ENCODE data around the gene MBP.

MBP gene

GRCh38 chr18:77025123-77025522, 107.5 kb downstream of the MBP start:
- Histone ChIP-seq H3K4me2 (no peak overlapping the region), H3K9ac (no peak overlapping the region), H3K4me1 (ENCODE audit: low read depth, poor library complexity, severe bottlenecking) (no peaks in the 10 kb centered on the region), H3K27ac (no peak overlapping the region), H4K20me1 (ENCODE audit: insufficient read depth) (no peaks in the 10 kb centered on the region), H3K79me2 (ENCODE audit: insufficient read depth, low read depth) (no peaks in the 10 kb centered on the region), H3K4me3 (IDR thresholded peaks at IDR 0.05; ENCODE audit: insufficient read depth, low read depth, low read length) (no peak overlapping the region), H2AFZ (ENCODE audit: low read depth) (no peak overlapping the region), H3K36me3 (ENCODE audit: insufficient read depth) (no peaks in the 10 kb centered on the region), H3K27me3 (ENCODE audit: insufficient read depth, low read depth) (no peaks in the 10 kb centered on the region)
- TF ChIP-seq CTCF (conservative IDR thresholded peaks at IDR 0.05; ENCODE audit: low read depth, low read length), result no peak

GRCh38 chr18:77024476-77024875, 108.1 kb downstream of the MBP start:
- Histone ChIP-seq H3K27me3 (ENCODE audit: insufficient read depth, low read depth) (no peaks in the 10 kb centered on the region), H3K36me3 (ENCODE audit: insufficient read depth) (no peaks in the 10 kb centered on the region), H3K4me1 (ENCODE audit: low read depth, poor library complexity, severe bottlenecking) (no peaks in the 10 kb centered on the region), H3K79me2 (ENCODE audit: insufficient read depth, low read depth) (no peaks in the 10 kb centered on the region), H4K20me1 (ENCODE audit: insufficient read depth) (no peaks in the 10 kb centered on the region), H3K27ac (no peak overlapping the region), H3K4me2 (no peak overlapping the region), H2AFZ (ENCODE audit: low read depth) (no peak overlapping the region), H3K4me3 (IDR thresholded peaks at IDR 0.05; ENCODE audit: insufficient read depth, low read depth, low read length) (no peak overlapping the region), H3K9ac (no peak overlapping the region)
- no peak for TF ChIP-seq CTCF (conservative IDR thresholded peaks at IDR 0.05; ENCODE audit: low read depth, low read length)

DNA sequence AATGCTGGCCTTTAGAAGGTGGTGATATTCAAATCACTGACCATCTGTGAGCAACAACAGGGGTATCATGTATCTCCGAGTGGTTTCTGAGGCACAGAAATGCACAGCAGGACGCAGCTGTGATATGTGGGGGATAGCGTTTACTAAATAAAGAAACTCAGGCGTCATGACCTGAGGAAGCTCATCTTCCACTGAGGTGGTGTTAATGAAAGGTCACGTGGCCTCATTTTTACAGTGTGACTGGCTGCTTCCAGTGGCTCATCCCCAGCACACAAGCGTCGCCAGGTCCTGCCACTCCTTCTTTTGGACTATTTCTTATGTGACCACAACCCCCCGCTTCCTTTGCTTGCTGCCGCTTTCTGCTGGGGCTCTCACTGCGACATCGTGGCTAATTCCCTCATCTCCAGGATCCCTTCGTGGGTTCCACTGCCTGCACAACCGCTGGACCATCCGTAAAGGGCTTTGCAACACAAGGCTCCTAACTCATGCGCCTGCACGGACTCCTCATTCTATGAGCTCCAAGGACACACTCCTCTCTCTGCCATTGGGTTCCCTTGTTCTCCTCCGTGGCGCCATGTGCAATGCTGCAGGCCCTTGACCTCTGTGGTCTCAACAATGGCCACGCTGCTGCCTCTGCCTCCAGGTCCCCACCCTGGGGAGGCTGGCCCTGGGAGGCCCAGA, 109.3 kb downstream of the MBP start:
- Histone ChIP-seq H3K36me3 (ENCODE audit: insufficient read depth) (no peaks in the 10 kb centered on the region), H3K4me3 (IDR thresholded peaks at IDR 0.05; ENCODE audit: insufficient read depth, low read depth, low read length) (no peak overlapping the region), H4K20me1 (ENCODE audit: insufficient read depth) (no peaks in the 10 kb centered on the region), H3K27ac (no peak overlapping the region), H3K79me2 (ENCODE audit: insufficient read depth, low read depth) (no peaks in the 10 kb centered on the region), H2AFZ (ENCODE audit: low read depth) (no peak overlapping the region), H3K4me1 (ENCODE audit: low read depth, poor library complexity, severe bottlenecking) (no peaks in the 10 kb centered on the region), H3K9ac (no peak overlapping the region), H3K4me2 (no peak overlapping the region), H3K27me3 (ENCODE audit: insufficient read depth, low read depth) (no peaks in the 10 kb centered on the region)
- TF ChIP-seq CTCF (conservative IDR thresholded peaks at IDR 0.05; ENCODE audit: low read depth, low read length), result no peak

DNA sequence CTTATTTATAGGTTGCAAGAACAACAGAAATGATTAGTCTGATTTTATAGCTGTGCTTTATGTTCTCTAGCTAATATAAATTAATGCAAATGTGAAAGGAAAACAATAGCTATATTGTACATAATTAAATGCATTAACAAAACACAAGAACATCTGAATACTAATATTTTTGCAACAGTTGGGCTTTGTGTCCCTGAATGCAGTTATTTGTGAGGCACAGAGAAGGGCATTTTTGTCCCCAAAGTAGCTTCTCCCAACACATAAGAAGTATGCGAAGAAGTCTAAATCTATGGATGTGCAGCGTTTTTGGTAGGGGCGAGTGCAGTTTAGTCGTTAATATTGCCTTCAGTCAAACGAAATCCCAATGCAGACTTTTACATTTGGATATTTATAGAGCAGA, 110.0 kb downstream of the MBP start:
- Histone ChIP-seq H3K4me2 (no peak overlapping the region), H3K27ac (no peak overlapping the region), H3K4me1 (ENCODE audit: low read depth, poor library complexity, severe bottlenecking) (no peaks in the 10 kb centered on the region), H3K79me2 (ENCODE audit: insufficient read depth, low read depth) (no peaks in the 10 kb centered on the region), H3K9ac (no peak overlapping the region), H4K20me1 (ENCODE audit: insufficient read depth) (no peaks in the 10 kb centered on the region), H3K36me3 (ENCODE audit: insufficient read depth) (no peaks in the 10 kb centered on the region), H2AFZ (ENCODE audit: low read depth) (no peak overlapping the region), H3K27me3 (ENCODE audit: insufficient read depth, low read depth) (no peaks in the 10 kb centered on the region), H3K4me3 (IDR thresholded peaks at IDR 0.05; ENCODE audit: insufficient read depth, low read depth, low read length) (no peak overlapping the region)
- no peak for TF ChIP-seq CTCF (conservative IDR thresholded peaks at IDR 0.05; ENCODE audit: low read depth, low read length)
